ENCODE measurements around the gene FAR2.

Gene FAR2

GRCh38 chr12:29244159-29244765 lies 95.2 kb downstream of the FAR2 start:
- Histone ChIP-seq H3K79me2 (ENCODE audit: insufficient read depth, low read length) (no peaks in the 10 kb centered on the region), H3K27ac (ENCODE audit: low read depth, low read length) (no peak overlapping the region), H3K9me3 (ENCODE audit: insufficient read depth, low read length) (no peaks in the 10 kb centered on the region), H3K9ac (ENCODE audit: low read length) (no peak overlapping the region), H3F3A (ENCODE audit: insufficient read depth) (no peaks in the 10 kb centered on the region), H3K4me3 (ENCODE audit: insufficient read depth, low read length, poor library complexity, severe bottlenecking) (no peak overlapping the region), H3K36me3 (ENCODE audit: low read length) (no peaks in the 10 kb centered on the region), H2AFZ (ENCODE audit: low read depth, low read length, severe bottlenecking) (no peak overlapping the region), H3K4me2 (ENCODE audit: low read depth, low read length, poor library complexity, severe bottlenecking) (no peak overlapping the region), H3K9me2 (replicated peaks; ENCODE audit: insufficient read depth, low read length) (no peaks in the 10 kb centered on the region), H3K27me3 (ENCODE audit: low read length) (no peaks in the 10 kb centered on the region), H4K20me1 (ENCODE audit: low read depth, low read length) (no peaks in the 10 kb centered on the region)
- TF ChIP-seq EZH2phosphoT487 (conservative IDR thresholded peaks at IDR 0.05; ENCODE audit: low read length) (no peak), CTCF (IDR thresholded peaks at IDR 0.05; ENCODE audit: insufficient read depth, low read length, poor library complexity, severe bottlenecking) (no peak)

GRCh38 chr12:29245246-29245645 lies 96.2 kb downstream of the FAR2 start:
- Histone ChIP-seq H3F3A (ENCODE audit: insufficient read depth) (no peaks in the 10 kb centered on the region), H3K36me3 (ENCODE audit: low read length) (no peaks in the 10 kb centered on the region), H3K9me3 (ENCODE audit: insufficient read depth, low read length) (no peaks in the 10 kb centered on the region), H3K9ac (ENCODE audit: low read length) (no peak overlapping the region), H4K20me1 (ENCODE audit: low read depth, low read length) (no peaks in the 10 kb centered on the region), H2AFZ (ENCODE audit: low read depth, low read length, severe bottlenecking) (no peak overlapping the region), H3K4me2 (ENCODE audit: low read depth, low read length, poor library complexity, severe bottlenecking) (no peak overlapping the region), H3K4me3 (ENCODE audit: insufficient read depth, low read length, poor library complexity, severe bottlenecking) (no peak overlapping the region), H3K27me3 (ENCODE audit: low read length) (no peaks in the 10 kb centered on the region), H3K27ac (ENCODE audit: low read depth, low read length) (no peak overlapping the region), H3K79me2 (ENCODE audit: insufficient read depth, low read length) (no peaks in the 10 kb centered on the region), H3K9me2 (replicated peaks; ENCODE audit: insufficient read depth, low read length) (no peaks in the 10 kb centered on the region)
- no peak for TF ChIP-seq EZH2phosphoT487 (conservative IDR thresholded peaks at IDR 0.05; ENCODE audit: low read length)
- TF ChIP-seq CTCF (IDR thresholded peaks at IDR 0.05; ENCODE audit: insufficient read depth, low read length, poor library complexity, severe bottlenecking) = no peak

GRCh38 chr12:29249930-29250329 lies 100.9 kb downstream of the FAR2 start:
- no peak overlapping the region for H3K9ac ChIP-seq (ENCODE audit: low read length)
- H3K27me3 ChIP-seq (ENCODE audit: low read length) = no peaks in the 10 kb centered on the region
- H3K9me3 ChIP-seq (ENCODE audit: insufficient read depth, low read length) = no peaks in the 10 kb centered on the region
- H4K20me1 ChIP-seq (ENCODE audit: low read depth, low read length) = no peaks in the 10 kb centered on the region
- no peak overlapping the region for H3K4me2 ChIP-seq (ENCODE audit: low read depth, low read length, poor library complexity, severe bottlenecking)
- no peak overlapping the region for H2AFZ ChIP-seq (ENCODE audit: low read depth, low read length, severe bottlenecking)
- H3K36me3 ChIP-seq (ENCODE audit: low read length) = no peaks in the 10 kb centered on the region
- no peak overlapping the region for H3K27ac ChIP-seq (ENCODE audit: low read depth, low read length)
- TF ChIP-seq EZH2phosphoT487 (conservative IDR thresholded peaks at IDR 0.05; ENCODE audit: low read length) (no peak), CTCF (IDR thresholded peaks at IDR 0.05; ENCODE audit: insufficient read depth, low read length, poor library complexity, severe bottlenecking) (no peak)
- H3K79me2 ChIP-seq (ENCODE audit: insufficient read depth, low read length) = no peaks in the 10 kb centered on the region
- no peaks in the 10 kb centered on the region for H3F3A ChIP-seq (ENCODE audit: insufficient read depth)
- H3K4me3 ChIP-seq (ENCODE audit: insufficient read depth, low read length, poor library complexity, severe bottlenecking) = no peak overlapping the region
- H3K9me2 ChIP-seq (replicated peaks; ENCODE audit: insufficient read depth, low read length) = no peaks in the 10 kb centered on the region; the same call in 1 of the 2 replicates

Data from SU-DHL-6 (cell line).